Gastrocnemius medialis (tissue), 4 donors: ENCODE results near the gene GPC6.

Experiments used
- CTCF ChIP-seq, 5 experiments: fragments of 450-650 bp in 3 of 5; fragments of 200-600 bp in 2 of 5; sonication (generic) in 2 of 5; IDR thresholded peaks in 4 of 5; conservative IDR thresholded peaks in 1 of 5; 1 replicate in 4 of 5; 2 replicates in 1 of 5; pipeline ENCODE4 v1.5.1; 2016 to 2019; ENCODE audit warnings: antibody characterized with exemption in 5 of 5, mild to moderate bottlenecking in 3 of 5, moderate library complexity in 3 of 5
- POLR2A ChIP-seq, 2 donors: fragments of 450-650 bp; IDR thresholded peaks; one replicate each; pipeline ENCODE4 v1.6.1; 2017; ENCODE audit warnings: antibody characterized with exemption in 2 of 2, mild to moderate bottlenecking in 2 of 2, moderate library complexity in 2 of 2

GRCh38 chr13:93640452-93640851 lies 413.8 kb downstream of the GPC6 start:
- TF ChIP-seq CTCF (IDR thresholded peaks at IDR 0.05 in 4 of 5, conservative IDR thresholded peaks at IDR 0.05 in 1 of 5) = no peak
- no peak for TF ChIP-seq POLR2A (IDR thresholded peaks at IDR 0.05)
